Measurements from ENCODE around the gene TNFRSF11A.

DNA sequence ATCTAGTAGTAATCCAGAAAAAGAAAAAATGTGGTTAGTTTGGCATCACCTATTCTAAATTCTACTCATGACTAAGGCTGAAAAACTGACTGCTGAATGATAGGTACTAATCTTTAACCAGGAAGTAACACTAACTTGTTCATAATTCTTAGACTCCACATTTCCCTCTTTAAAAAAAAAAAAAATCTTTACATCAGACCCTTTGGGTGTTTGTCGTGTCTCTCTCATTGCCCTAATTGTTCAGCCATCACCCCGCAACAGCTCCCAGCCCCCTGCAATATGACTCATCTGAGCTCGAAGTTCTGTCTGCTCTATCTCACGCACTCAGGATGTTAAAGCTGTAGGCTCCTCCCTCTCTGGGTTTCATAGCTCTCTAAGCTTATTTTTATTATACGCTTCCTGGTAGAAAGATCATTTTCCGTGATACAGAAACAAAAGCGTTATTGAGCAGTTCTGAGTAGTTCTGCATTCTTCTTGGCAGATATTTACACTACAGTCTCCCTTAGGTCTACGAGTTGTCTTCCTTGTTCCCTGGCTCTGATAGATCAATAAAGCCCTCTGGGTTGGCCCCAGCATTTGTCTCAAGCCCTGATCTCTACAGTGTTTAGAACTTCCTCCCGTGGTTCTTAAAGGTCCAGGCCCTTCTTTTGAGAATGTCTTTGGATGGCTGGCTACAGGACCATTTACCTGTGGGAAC is 95.6 kb downstream of the TNFRSF11A start:
- TF ChIP-seq, protein P1, sequence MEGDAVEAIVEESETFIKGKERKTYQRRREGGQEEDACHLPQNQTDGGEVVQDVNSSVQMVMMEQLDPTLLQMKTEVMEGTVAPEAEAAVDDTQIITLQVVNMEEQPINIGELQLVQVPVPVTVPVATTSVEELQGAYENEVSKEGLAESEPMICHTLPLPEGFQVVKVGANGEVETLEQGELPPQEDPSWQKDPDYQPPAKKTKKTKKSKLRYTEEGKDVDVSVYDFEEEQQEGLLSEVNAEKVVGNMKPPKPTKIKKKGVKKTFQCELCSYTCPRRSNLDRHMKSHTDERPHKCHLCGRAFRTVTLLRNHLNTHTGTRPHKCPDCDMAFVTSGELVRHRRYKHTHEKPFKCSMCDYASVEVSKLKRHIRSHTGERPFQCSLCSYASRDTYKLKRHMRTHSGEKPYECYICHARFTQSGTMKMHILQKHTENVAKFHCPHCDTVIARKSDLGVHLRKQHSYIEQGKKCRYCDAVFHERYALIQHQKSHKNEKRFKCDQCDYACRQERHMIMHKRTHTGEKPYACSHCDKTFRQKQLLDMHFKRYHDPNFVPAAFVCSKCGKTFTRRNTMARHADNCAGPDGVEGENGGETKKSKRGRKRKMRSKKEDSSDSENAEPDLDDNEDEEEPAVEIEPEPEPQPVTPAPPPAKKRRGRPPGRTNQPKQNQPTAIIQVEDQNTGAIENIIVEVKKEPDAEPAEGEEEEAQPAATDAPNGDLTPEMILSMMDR (IDR thresholded peaks at IDR 0.05), result no peak
- no peak for TF ChIP-seq EZH2 (IDR thresholded peaks at IDR 0.05; ENCODE audit: borderline replicate concordance, insufficient read depth, low read depth, low read length, poor library complexity, severe bottlenecking)

All from B cell (primary cell).